GM13976 (cell line): ENCODE measurements around the gene MGMT.

Experiments
- DNase-seq: peaks from one replicate; pipeline ENCODE4 v3.0.0; 2012; ENCODE audit warnings: low spot score
- in situ Hi-C: fragments of 300-500 bp; cut with MboI; formaldehyde crosslinking; loops from one replicate; pipeline ENCODE4 v1.12.0; 2022; ENCODE audit warnings: low sequenced_read_pairs, mixed read lengths, inconsistent platforms; ENCODE audit not compliant: unreplicated experiment
- TF ChIP-seq, protein P1 (sequence below): IDR thresholded peaks from 2 replicates; pipeline ENCODE4 v1.5.1; 2012; ENCODE audit warnings: borderline replicate concordance, mild to moderate bottlenecking; ENCODE audit not compliant: insufficient read depth; ENCODE audit errors: extremely low read depth, missing control alignments, control extremely low read depth

The MGMT gene

GRCh38 chr10:129507216-129507889 is 40.3 kb downstream of the MGMT start:
- TF ChIP-seq, protein P1, sequence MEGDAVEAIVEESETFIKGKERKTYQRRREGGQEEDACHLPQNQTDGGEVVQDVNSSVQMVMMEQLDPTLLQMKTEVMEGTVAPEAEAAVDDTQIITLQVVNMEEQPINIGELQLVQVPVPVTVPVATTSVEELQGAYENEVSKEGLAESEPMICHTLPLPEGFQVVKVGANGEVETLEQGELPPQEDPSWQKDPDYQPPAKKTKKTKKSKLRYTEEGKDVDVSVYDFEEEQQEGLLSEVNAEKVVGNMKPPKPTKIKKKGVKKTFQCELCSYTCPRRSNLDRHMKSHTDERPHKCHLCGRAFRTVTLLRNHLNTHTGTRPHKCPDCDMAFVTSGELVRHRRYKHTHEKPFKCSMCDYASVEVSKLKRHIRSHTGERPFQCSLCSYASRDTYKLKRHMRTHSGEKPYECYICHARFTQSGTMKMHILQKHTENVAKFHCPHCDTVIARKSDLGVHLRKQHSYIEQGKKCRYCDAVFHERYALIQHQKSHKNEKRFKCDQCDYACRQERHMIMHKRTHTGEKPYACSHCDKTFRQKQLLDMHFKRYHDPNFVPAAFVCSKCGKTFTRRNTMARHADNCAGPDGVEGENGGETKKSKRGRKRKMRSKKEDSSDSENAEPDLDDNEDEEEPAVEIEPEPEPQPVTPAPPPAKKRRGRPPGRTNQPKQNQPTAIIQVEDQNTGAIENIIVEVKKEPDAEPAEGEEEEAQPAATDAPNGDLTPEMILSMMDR = no peak
- in situ Hi-C loops = no loop called here
- DNase-seq = no peak

DNA sequence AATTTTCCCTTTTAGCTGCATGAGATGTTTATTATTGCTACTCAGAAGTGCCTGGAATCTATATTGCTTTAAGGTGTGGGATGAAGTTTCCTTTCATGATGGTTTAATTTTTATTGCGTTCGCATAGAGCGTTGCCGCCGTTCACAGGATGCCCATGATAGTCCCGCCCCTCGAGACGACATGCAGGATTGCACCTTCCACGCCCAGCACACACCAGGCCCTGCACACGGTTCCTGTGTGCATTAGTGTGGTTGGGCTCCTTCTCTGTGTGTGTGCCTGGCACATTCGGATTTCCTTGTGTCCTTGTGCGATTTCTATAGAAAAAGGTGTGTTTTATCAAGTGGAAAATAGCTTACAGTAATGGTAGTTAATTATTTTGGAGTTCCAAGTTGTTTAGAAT is 42.1 kb downstream of the MGMT start:
- TF ChIP-seq, protein P1 = no peak
- no peak for DNase-seq
- in situ Hi-C loops = no loop called here

- in situ Hi-C loops = no loop called here
- TF ChIP-seq, protein P1 = no peak
- DNase-seq = no peak
These were observed 42.8 kb downstream of the MGMT start for GRCh38 chr10:129509835-129510234.

GRCh38 chr10:129511086-129511485 is 44.0 kb downstream of the MGMT start:
- in situ Hi-C loops = no loop called here
- TF ChIP-seq, protein P1 = no peak
- DNase-seq = no peak

DNA sequence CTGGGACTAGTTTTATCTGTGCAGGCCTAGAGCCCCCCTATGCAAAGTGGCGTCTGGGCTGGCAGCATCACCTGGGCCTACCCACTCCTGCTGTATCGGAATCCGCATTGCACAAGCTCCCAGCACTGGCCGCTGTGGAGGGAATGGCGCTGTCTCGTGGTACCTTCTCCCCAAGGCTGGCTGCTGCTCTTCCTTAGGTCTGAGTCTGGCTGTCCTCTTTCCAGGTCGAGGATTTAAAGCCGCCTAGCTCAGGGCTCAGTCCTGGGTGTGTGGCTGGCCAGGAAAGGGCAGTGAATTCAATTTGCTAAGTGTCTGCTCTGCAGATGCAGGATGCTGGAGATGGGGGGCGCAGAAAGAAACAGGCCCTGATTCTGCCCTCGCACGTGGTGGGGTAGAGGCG is 44.7 kb downstream of the MGMT start:
- in situ Hi-C loops = no loop called here
- DNase-seq = no peak
- TF ChIP-seq, protein P1 = no peak

- no peak for DNase-seq
- in situ Hi-C loops = no loop called here
- TF ChIP-seq, protein P1 = no peak
These were observed 46.3 kb downstream of the MGMT start for GRCh38 chr10:129513312-129513711.
